Peyer's patch (tissue), 4 donors: ENCODE measurements around the gene OR1F1. TPM values are rescaled to one million over a fixed set of nuclear protein-coding genes. Genes with fewer than 3 reads are reported as not detected.

Source experiments
- DNase-seq, 3 donors: peaks; one replicate each; pipeline ENCODE4 v3.0.0-alpha.2; 2017 to 2019
- H3K27ac ChIP-seq, 4 donors: fragments of 200-600 bp; sonication (generic); one replicate each; pipeline ENCODE4 v1.5.1; 2016 to 2019
- H3K27me3 ChIP-seq, 2 donors: fragments of 200-600 bp; sonication (generic); one replicate each; pipeline ENCODE4 v1.5.1; 2019
- H3K36me3 ChIP-seq, 3 donors: fragments of 200-600 bp; sonication (generic); one replicate each; pipeline ENCODE4 v1.5.1; 2016 to 2019
- H3K4me1 ChIP-seq, 4 donors: fragments of 200-600 bp; sonication (generic); one replicate each; pipeline ENCODE4 v1.5.1; 2016 to 2019
- H3K4me3 ChIP-seq, 4 donors: fragments of 200-600 bp; sonication (generic); 1 replicate in 3 of 4; 2 replicates in 1 of 4; pipeline ENCODE4 v1.5.1; 2016 to 2019; ENCODE audit warnings: mild to moderate bottlenecking in 1 of 4
- H3K9me3 ChIP-seq, 4 donors: fragments of 200-600 bp; sonication (generic); one replicate each; pipeline ENCODE4 v1.5.1; 2016 to 2019; ENCODE audit warnings: mild to moderate bottlenecking in 1 of 4
- CTCF ChIP-seq, 6 experiments: fragments of 450-650 bp in 4 of 6; fragments of 200-600 bp in 2 of 6; sonication (generic) in 1 of 6; IDR thresholded peaks; one replicate each; pipeline ENCODE4 v1.5.1; 2017 to 2019; ENCODE audit warnings: antibody characterized with exemption in 6 of 6, mild to moderate bottlenecking in 3 of 6, moderate library complexity in 1 of 6
- POLR2A ChIP-seq, 2 donors: fragments of 450-650 bp; IDR thresholded peaks; one replicate each; pipeline ENCODE4 v1.5.1; 2017; ENCODE audit warnings: antibody characterized with exemption in 2 of 2, mild to moderate bottlenecking in 2 of 2, moderate library complexity in 2 of 2
- total RNA-seq, 4 donors: library from RNA; depleted of rRNA; stranded (reverse); fragments of >200 nt; gene quantifications; one replicate each; pipeline ENCODE4 v1.1.0, GENCODE V29; 2016

The OR1F1 gene
- total RNA-seq, 4 donors from 2014 or later: not detected

GRCh38 chr16:3234543-3234856 is 46.5 kb downstream of the OR1F1 start:
- no peak for DNase-seq
- no peaks in the 10 kb centered on the region for H3K27me3 ChIP-seq
- H3K4me3 ChIP-seq: peak overlapping the region; percentile 78 to 100 (median 94)
- no peak for TF ChIP-seq POLR2A (IDR thresholded peaks at IDR 0.05)
- peaks cover 0 to 35% (median 5%) of the 10 kb centered on the region in 3 donors for H3K36me3 ChIP-seq
- peaks cover 0 to 9% (median 0%) of the 10 kb centered on the region in 4 donors for H3K9me3 ChIP-seq
- H3K27ac ChIP-seq: peak overlapping the region; percentile 91 to 99 (median 96)
- peaks cover 0 to 14% (median 7%) of the 10 kb centered on the region in 4 donors for H3K4me1 ChIP-seq

GRCh38 chr16:3234857-3235561 is 47.0 kb downstream of the OR1F1 start, which contains the start of gene ZNF200:
Gene ZNF200 (minus strand): TSS chr16:3235158. CDS start chr16:3233755, 1,403 bp downstream.
- H3K27me3 ChIP-seq: no peaks in the 10 kb centered on the region
- TF ChIP-seq CTCF (IDR thresholded peaks at IDR 0.05) (no peak), POLR2A (IDR thresholded peaks at IDR 0.05) (peak; percentile 69 to 77)

GRCh38 chr16:3235856-3236669 is 48.1 kb downstream of the OR1F1 start:
- H3K27ac ChIP-seq: no peak overlapping the region
- no peaks in the 10 kb centered on the region for H3K27me3 ChIP-seq
- H3K36me3 ChIP-seq: peaks cover 0 to 20% (median 5%) of the 10 kb centered on the region in 3 donors
- no peak overlapping the region for H3K4me3 ChIP-seq
- H3K4me1 ChIP-seq: peaks cover 0 to 14% (median 7%) of the 10 kb centered on the region in 4 donors
- peaks cover 0 to 3% (median 0%) of the 10 kb centered on the region in 4 donors for H3K9me3 ChIP-seq
- DNase-seq: peak in 2 of 3 donors; percentile 34 to 74
- TF ChIP-seq CTCF (IDR thresholded peaks at IDR 0.05): no peak
- TF ChIP-seq POLR2A (IDR thresholded peaks at IDR 0.05): no peak

More at GRCh38 chr16:3234857-3235561, 47.0 kb downstream of the OR1F1 start, which contains the start of gene ZNF200:
- Histone ChIP-seq H3K4me1 (peaks cover 0 to 14% (median 7%) of the 10 kb centered on the region in 4 donors), H3K9me3 (peaks cover 0 to 4% (median 0%) of the 10 kb centered on the region in 4 donors), H3K27ac (peak within 1 kb of the TSS; percentile 91 to 99 (median 96)), H3K36me3 (peaks cover 0 to 30% (median 5%) of the 10 kb centered on the region in 3 donors), H3K4me3 (peak within 1 kb of the TSS; percentile 78 to 100 (median 94))
- DNase-seq: peak; percentile 94 to 98 (median 96)

- no peak for DNase-seq
- H3K36me3 ChIP-seq: no peaks in the 10 kb centered on the region
- H3K4me1 ChIP-seq: no peaks in the 10 kb centered on the region
- no peak for TF ChIP-seq POLR2A (IDR thresholded peaks at IDR 0.05)
- no peak for TF ChIP-seq CTCF (IDR thresholded peaks at IDR 0.05)
- H3K27ac ChIP-seq: no peak overlapping the region
- H3K27me3 ChIP-seq: no peaks in the 10 kb centered on the region
- H3K4me3 ChIP-seq: no peak overlapping the region
- no peaks in the 10 kb centered on the region for H3K9me3 ChIP-seq
Observed at GRCh38 chr16:3241761-3242160, 53.8 kb downstream of the OR1F1 start.

GRCh38 chr16:3242709-3243108 is 54.7 kb downstream of the OR1F1 start:
- no peak for DNase-seq
- no peaks in the 10 kb centered on the region for H3K36me3 ChIP-seq
- no peaks in the 10 kb centered on the region for H3K4me1 ChIP-seq
- TF ChIP-seq POLR2A (IDR thresholded peaks at IDR 0.05): no peak
- TF ChIP-seq CTCF (IDR thresholded peaks at IDR 0.05): no peak
- H3K4me3 ChIP-seq: no peak overlapping the region
- no peaks in the 10 kb centered on the region for H3K9me3 ChIP-seq
- no peak overlapping the region for H3K27ac ChIP-seq
- H3K27me3 ChIP-seq: no peaks in the 10 kb centered on the region

GRCh38 chr16:3243882-3244281 is 55.9 kb downstream of the OR1F1 start:
- no peaks in the 10 kb centered on the region for H3K36me3 ChIP-seq
- no peak for TF ChIP-seq CTCF (IDR thresholded peaks at IDR 0.05)
- no peak for TF ChIP-seq POLR2A (IDR thresholded peaks at IDR 0.05)
- H3K4me1 ChIP-seq: no peaks in the 10 kb centered on the region
- peak in 1 of 3 donors; percentile 24 for DNase-seq
- no peaks in the 10 kb centered on the region for H3K9me3 ChIP-seq
- H3K4me3 ChIP-seq: no peak overlapping the region
- no peak overlapping the region for H3K27ac ChIP-seq
- no peaks in the 10 kb centered on the region for H3K27me3 ChIP-seq
